Psoas muscle (tissue), 8 donors: Measurements from ENCODE around the gene RSU1. TPM values are rescaled to one million over a fixed set of nuclear protein-coding genes. Genes with fewer than 3 reads are reported as not detected.

ENCODE experiments used
- ATAC-seq, 4 donors: fragments of 200-7000 bp; cut with Tn5 transposase; one replicate each; pipeline ENCODE4 v1.9.1; 2020; ENCODE audit warnings: moderate library complexity in 3 of 4, mild to moderate bottlenecking in 2 of 4
- DNase-seq, 2 donors: peaks; one replicate each; pipeline ENCODE4 v3.0.0-alpha.2; 2020
- H3K27ac ChIP-seq: fragments of 200-600 bp; one replicate; pipeline ENCODE4 v1.8.0; 2022
- H3K27me3 ChIP-seq, 3 donors: fragments of 200-600 bp in 1 of 3; one replicate each; pipeline versions ENCODE4 v1.6.1 to v1.8.0; 2013 to 2022; ENCODE audit warnings: low read length in 2 of 3, mild to moderate bottlenecking in 2 of 3, moderate library complexity in 1 of 3; ENCODE audit not compliant: insufficient read depth in 3 of 3
- H3K36me3 ChIP-seq, 2 donors: fragments of 200-600 bp in 1 of 2; one replicate each; pipeline versions ENCODE4 v1.6.1 to v1.8.0; 2013 to 2022; ENCODE audit warnings: low read depth in 1 of 2, mild to moderate bottlenecking in 1 of 2, moderate library complexity in 1 of 2; ENCODE audit not compliant: insufficient read depth in 1 of 2
- H3K4me1 ChIP-seq: fragments of 200-600 bp; one replicate; pipeline ENCODE4 v1.8.0; 2022
- H3K4me3 ChIP-seq: fragments of 200-600 bp; one replicate; pipeline ENCODE4 v1.8.0; 2022; ENCODE audit warnings: mild to moderate bottlenecking
- H3K9me3 ChIP-seq: fragments of 200-600 bp; one replicate; pipeline ENCODE4 v1.8.0; 2022
- WGBS, 3 donors: extraction: QIAGEN DNeasy Blood & Tissue Kit; methylation state at CpG; one replicate each; pipeline versions ENCODE4 v1.1.6 to v1.1.7; 2013; 5-methylcytosine and 5-hydroxymethylcytosine counted together
- intact Hi-C, 2 donors: fragments of 100-400 bp; cut with DNase I; formaldehyde crosslinking; loops; one replicate each; pipeline versions ENCODE4 v1.11.0 to v1.14.2; 2022
- polyA plus RNA-seq, 3 donors: library from polyadenylated mRNA; stranded (reverse); fragments of 200-250 nt; gene quantifications; one replicate each; pipeline ENCODE4 v1.2.3, GENCODE V29; 2013
- total RNA-seq, 4 donors: library from RNA; stranded (reverse); fragmentation: NEBNext Ultra II Directional in 2 of 4; extraction: Animal tissue kit (Norgen Biotek cat#: 25700) in 2 of 4; gene quantifications; one replicate each; pipeline versions ENCODE4 v1.2.1 to v1.2.4, GENCODE V29; 2021 to 2023
- TF ChIP-seq, protein P1 (sequence below): fragments of 200-600 bp; IDR thresholded peaks from one replicate; pipeline ENCODE4 v1.8.0; 2022; ENCODE audit warnings: antibody characterized with exemption
- donor health status: healthy with polysubstance abuse.
- donor health status: DM: no; HTN: no; CAD: no; lungs with moderate emphysema.
- donor health status: Bipolar disorder and iron deficiency.
- donor health status: healthy.
- donor health status: DM: yes; HTN: yes; CAD: no.
- donor health status: DM: no; HTN: no; CAD: no.
- donor health status: DM: no; HTN: no; CAD: no.
- donor health status: DM: yes; HTN: yes; CAD: no.

Gene RSU1
- total and polyA plus RNA-seq, 7 donors: 19.7 to 43.2 (median 29.0) TPM

DNA sequence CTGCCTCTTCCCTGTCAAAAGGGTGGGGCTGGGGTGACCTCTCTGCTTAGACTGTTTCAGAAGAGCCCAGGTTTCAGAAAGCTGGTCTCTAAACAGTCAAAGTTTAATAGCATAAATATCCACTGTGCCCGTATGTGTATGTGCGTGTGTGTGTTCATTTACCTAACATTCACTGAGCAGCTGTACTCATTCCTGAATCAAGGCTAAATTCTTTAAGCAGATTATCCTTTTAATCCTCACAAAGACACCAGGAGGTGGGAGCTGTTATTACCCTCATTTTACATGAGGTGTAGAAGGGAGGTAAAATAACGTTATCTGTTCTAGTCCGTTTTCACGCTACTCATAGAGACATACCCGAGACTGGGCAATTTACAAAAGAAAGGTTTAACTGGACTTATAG lies 72.2 kb downstream of the RSU1 start:
- TF ChIP-seq, protein P1, sequence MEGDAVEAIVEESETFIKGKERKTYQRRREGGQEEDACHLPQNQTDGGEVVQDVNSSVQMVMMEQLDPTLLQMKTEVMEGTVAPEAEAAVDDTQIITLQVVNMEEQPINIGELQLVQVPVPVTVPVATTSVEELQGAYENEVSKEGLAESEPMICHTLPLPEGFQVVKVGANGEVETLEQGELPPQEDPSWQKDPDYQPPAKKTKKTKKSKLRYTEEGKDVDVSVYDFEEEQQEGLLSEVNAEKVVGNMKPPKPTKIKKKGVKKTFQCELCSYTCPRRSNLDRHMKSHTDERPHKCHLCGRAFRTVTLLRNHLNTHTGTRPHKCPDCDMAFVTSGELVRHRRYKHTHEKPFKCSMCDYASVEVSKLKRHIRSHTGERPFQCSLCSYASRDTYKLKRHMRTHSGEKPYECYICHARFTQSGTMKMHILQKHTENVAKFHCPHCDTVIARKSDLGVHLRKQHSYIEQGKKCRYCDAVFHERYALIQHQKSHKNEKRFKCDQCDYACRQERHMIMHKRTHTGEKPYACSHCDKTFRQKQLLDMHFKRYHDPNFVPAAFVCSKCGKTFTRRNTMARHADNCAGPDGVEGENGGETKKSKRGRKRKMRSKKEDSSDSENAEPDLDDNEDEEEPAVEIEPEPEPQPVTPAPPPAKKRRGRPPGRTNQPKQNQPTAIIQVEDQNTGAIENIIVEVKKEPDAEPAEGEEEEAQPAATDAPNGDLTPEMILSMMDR: no peak
- Histone ChIP-seq H3K9me3 (no peaks in the 10 kb centered on the region), H3K27ac (no peak overlapping the region), H3K27me3 (no peaks in the 10 kb centered on the region), H3K36me3 (peaks cover 0 to 9% of the 10 kb centered on the region in 2 donors), H3K4me1 (peaks cover 3% of the 10 kb centered on the region), H3K4me3 (no peak overlapping the region)
- DNase-seq: no peak
- ATAC-seq: no peak
- intact Hi-C loops: no loop called here
- 79 to 90% (median 84%) methylated on average over 6 of the region's 6 CpGs for WGBS, 3 donors

DNA sequence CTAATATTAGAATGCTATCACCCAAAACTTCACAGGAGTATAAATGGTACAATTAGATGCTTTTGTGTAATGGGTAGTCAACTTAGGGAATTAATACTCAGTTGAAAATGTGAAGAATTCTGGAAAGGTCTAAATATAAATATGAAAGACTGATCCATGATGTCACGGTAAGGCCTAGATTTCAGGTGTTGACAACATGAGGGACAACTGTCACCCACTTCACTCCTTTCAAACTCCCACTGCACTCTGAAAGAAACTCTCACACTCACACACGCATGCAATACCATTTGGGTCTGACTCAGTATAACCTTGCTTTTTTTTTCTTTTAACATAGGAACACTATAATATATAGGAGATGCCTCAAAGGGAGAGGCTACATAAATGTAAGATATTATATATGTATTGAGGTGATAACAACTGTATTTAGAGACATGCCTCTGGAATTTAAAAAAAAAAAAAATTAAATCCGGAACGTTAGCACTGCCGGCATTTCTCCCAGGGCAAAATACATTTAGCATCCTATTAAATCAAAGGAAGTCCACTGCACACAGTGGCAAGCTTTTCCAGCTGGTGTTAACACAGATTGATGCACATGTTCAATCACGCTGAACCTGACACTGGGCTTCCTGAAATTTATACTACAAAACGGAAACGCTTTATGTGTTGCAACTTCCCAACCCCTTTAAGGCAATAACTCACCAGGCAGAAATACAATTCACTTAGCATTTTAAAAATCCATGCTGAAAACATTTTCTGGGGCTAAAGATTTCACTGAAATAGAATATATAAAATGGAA lies 74.9 kb downstream of the RSU1 start:
- Histone ChIP-seq H3K4me1 (peaks cover 3% of the 10 kb centered on the region), H3K27ac (peak overlapping the region; percentile 2), H3K4me3 (no peak overlapping the region), H3K9me3 (no peaks in the 10 kb centered on the region), H3K36me3 (no peaks in the 10 kb centered on the region), H3K27me3 (no peaks in the 10 kb centered on the region)
- WGBS, 3 donors: 44 to 57% (median 53%) methylated on average over 8 of the region's 8 CpGs
- DNase-seq (no peak), ATAC-seq (peak in 2 of 4 donors; percentile 32 to 96)
- intact Hi-C loops: no loop called here
- TF ChIP-seq, protein P1: no peak

DNA sequence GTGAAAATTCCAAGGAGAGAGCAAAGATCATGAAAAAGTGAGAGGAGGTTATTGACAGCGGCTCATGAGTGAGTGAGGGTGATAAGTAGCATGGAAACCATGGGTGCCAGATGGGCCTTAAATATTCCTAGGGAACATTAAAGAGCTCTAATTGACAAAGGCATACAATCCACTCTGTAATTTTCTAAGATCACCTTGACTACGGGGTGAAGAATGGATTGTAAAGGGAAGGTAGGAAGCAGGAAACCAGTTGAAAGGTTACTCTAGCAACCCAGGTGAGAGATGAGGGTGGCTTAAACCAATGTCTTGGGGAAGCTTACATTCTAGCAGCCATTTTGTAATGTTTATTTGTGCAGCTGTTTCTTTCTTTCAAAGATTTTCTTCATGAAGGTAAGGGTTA lies 75.7 kb downstream of the RSU1 start:
- DNase-seq: no peak
- H3K27ac ChIP-seq: no peak overlapping the region
- H3K4me1 ChIP-seq: peaks cover 3% of the 10 kb centered on the region
- H3K9me3 ChIP-seq: no peaks in the 10 kb centered on the region
- H3K36me3 ChIP-seq: no peaks in the 10 kb centered on the region
- no peak for ATAC-seq
- intact Hi-C loops: no loop called here
- no peaks in the 10 kb centered on the region for H3K27me3 ChIP-seq
- TF ChIP-seq, protein P1: no peak
- H3K4me3 ChIP-seq: no peak overlapping the region
- WGBS, 3 donors: 70 to 94% (median 83%) methylated on average over 2 of the region's 2 CpGs

GRCh38 chr10:16737420-16737819 lies 79.8 kb downstream of the RSU1 start:
- no peaks in the 10 kb centered on the region for H3K27me3 ChIP-seq
- no peak overlapping the region for H3K27ac ChIP-seq
- TF ChIP-seq, protein P1: no peak
- peaks cover 2% of the 10 kb centered on the region for H3K4me1 ChIP-seq
- H3K4me3 ChIP-seq: no peak overlapping the region
- H3K36me3 ChIP-seq: no peaks in the 10 kb centered on the region
- 98 to 99% (median 99%) methylated on average over 2 of the region's 2 CpGs for WGBS, 3 donors
- DNase-seq (no peak), ATAC-seq (no peak)
- intact Hi-C loops: no loop called here
- H3K9me3 ChIP-seq: no peaks in the 10 kb centered on the region

DNA sequence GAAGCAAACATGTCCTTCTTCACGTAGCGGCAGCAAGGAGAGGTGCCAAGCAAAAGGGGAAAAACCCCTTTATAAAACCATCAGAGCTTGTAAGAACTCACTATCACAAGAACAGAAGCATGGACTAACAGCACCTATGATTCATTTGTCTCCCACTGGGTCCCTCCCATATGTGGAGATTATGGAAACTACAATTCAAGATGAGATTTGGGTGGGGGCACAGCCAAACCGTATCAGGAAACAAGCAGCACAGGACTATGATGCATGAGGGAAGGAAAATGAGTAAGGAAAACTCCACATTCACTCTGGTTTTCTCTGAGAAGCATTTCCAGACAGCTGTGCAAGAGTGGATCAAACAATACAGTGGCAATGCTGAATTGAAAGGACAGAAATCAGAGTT lies 81.6 kb downstream of the RSU1 start:
- Histone ChIP-seq H3K27ac (no peak overlapping the region), H3K27me3 (no peaks in the 10 kb centered on the region), H3K36me3 (peaks cover 0 to 4% of the 10 kb centered on the region in 2 donors), H3K9me3 (no peaks in the 10 kb centered on the region), H3K4me1 (no peaks in the 10 kb centered on the region), H3K4me3 (no peak overlapping the region)
- intact Hi-C loops: no loop called here
- TF ChIP-seq, protein P1: no peak
- 94 to 97% (median 96%) methylated on average over 3 of the region's 3 CpGs for WGBS, 3 donors
- DNase-seq (no peak), ATAC-seq (no peak)
